Stromal cell of bone marrow (primary cell): ENCODE measurements around the gene RPL7A.
"Not testable (repeated sequence)": the region's sequence is repeated elsewhere in the genome, so short reads cannot be mapped to it uniquely, and the experiment has no call there.

ENCODE experiments used
- DNase-seq: peaks from one replicate; pipeline ENCODE4 v3.0.0-alpha.2; 2012; ENCODE audit warnings: low read depth

RPL7A gene

DNA sequence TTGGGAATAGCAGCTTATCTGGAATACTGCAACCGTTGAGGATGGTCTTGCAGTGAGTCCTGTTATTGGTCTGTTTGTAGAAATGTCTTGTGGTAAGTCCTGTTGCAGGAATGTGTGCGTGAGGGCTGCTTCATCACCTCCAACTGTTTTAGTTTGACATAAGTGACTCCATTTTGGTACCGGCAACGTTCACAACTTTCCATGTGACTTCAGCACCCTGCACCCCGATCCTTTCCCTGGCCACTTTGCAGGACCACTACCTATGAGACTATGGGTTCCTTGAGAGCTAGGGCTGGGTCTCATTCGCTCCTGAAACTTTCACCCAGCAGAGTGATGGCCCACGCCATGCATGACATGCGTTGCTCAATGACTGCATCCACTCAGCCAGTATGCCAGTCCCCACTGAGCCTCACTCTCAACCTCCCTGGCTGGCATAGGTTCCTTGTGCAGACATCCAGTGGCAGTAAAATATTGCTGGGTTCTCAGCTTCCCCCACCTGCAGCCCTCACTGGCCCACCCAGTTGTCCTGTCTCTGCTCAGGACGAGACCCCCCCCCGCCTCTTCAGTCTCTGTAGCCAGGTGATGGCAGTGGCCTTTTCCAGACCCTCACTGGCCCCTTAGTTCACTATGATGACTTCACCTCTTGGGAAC, 20.1 kb upstream of the RPL7A start:
- DNase-seq = no peak

DNA sequence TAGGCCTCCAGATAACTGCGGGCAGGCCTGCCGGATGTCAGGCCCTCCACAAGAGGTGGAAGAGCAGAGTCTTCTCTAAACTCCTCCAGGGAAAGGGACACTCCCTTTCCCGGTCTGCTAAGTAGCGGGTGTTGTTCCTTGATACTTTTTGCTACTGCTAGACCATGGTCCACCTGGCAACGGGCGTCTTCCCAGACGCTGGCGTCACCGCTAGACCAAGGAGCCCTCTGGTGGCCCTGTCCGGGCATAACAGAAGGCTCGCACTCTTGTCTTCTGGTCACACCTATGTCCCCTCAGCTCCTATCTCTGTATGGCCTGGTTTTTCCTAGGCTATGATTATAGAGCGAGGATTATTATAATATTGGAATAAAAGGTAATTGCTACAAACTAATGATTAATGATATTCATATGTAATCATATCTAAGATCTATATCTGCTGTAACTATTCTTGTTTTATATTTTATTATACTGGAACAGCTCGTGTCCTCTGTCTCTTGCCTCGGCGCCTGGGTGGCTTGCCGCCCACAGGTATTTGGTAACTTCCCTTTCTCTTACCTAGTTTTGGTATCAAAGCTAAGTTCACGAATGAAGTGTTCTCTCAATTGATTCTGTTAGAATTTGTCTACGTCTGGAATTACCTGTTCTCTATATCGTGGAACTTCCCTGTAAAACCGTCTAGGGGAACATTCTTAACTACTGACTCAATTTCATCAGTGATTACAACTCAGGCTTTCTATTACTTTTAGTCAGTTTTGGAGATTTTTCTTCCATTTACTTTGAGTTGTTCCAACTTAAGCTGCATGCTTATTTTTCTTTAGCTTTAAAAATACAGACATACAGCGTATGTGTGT, 18.5 kb upstream of the RPL7A start:
- not testable (repeated sequence) for DNase-seq

DNA sequence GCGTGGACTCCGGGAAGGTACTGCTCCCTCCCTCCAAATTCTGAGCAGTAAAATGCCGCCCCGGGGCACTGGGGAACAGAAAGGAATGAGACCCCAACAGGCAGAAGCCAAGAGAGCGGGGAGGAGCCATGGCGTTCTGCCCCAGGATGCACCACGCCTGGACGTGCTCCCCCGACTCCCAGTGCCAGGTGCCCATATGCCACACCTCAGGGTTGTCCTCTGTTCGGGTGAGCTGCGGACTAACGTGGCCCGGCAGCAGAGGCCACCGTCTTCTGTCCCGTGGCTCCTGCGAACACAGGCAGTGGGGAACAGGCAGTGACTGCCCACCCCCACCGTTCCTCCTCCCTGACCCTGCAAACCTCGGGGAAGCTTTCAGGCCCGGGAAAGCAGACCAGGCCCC, 16.8 kb upstream of the RPL7A start:
- DNase-seq = no peak

DNA sequence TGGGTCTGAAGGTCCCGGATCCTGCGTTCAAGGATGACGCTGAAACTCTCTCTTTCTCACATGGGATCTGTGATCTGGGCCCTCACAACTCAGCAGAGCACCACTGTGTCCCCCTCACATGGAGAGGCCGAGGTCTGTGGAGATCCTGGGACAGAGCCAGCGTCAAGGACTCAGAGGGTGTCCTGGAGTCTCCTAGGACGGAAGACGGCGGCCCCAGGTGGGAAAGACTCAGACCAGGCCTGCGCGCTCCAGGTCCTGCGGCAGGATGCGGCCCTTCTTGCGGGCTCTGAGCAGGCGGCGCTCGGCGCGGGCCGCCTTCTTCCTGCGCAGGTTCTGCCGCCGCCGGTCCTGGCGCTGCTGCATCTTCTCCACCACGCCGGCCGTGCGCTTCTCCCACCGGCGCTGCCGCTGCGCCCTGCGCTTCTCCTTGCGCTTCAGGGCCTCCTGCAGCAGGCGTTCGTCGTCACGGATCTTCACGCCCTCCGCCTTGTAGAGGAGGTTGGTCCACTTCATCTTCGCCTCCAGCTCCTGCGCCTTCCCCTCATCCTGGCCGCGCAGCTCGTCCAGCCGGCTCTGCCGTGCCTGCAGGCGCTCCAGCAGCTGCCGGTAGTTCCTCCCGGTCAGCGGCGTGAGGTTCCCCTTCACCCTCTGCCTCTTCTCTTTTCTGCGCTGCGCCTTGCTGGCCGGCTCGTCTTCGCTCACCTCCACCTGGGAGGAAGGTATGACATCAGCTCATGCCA, 16.2 kb upstream of the RPL7A start:
- no peak for DNase-seq

DNA sequence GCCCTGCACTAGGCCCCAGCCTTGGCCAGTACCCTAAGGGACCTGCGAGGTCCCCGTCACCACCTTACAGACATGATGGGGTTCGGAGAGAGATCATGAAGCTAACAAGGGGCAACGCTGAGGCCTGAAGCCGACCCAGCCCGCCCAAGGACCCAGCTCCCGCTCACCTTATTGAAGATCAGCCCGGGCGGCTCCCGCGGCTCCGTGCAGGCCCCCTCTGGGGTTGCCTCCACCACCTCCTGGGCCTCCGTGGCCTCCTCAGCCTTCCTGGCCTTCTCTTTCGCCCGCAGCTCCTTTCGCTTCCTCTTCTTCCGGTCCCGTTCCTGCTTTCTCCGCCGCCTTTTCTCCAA, 15.7 kb upstream of the RPL7A start:
- DNase-seq = no peak

- DNase-seq = no peak
Observed at GRCh38 chr9:133333011-133333410, 15.0 kb upstream of the RPL7A start.

- DNase-seq = no peak
Observed at GRCh38 chr9:133333566-133333965, 14.5 kb upstream of the RPL7A start.

- DNase-seq = no peak
Observed at GRCh38 chr9:133334161-133334560, 13.9 kb upstream of the RPL7A start.

GRCh38 chr9:133334888-133335287, 13.1 kb upstream of the RPL7A start:
- not testable (repeated sequence) for DNase-seq

- DNase-seq = peak; percentile 75
Observed at GRCh38 chr9:133335924-133336811, 11.8 kb upstream of the RPL7A start, which contains the start of gene SURF6. SURF6 (minus strand) TSS chr9:133336188; CDS start chr9:133336132, 56 bp downstream.

DNA sequence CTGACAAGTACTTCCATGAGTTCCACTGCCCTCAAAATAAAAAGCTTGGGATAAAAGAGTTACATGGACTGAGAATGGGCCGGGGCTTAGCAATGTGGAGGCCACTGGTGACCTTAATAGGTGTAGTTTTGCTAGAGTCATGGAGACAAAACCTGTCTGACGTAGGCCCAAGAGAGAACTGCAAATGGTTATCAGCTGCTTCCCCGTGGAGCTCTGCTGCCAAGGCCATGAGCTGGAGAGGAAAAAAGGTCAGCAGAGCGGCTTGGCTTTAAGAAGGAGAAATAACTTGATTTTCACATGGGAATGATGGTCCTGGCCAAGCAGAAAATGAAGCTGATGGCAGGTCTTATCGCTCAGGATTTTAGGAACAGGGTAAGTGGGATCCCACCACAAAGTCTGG, 8.4 kb upstream of the RPL7A start:
- DNase-seq = no peak

GRCh38 chr9:133340256-133340655, 7.8 kb upstream of the RPL7A start:
- no peak for DNase-seq

DNA sequence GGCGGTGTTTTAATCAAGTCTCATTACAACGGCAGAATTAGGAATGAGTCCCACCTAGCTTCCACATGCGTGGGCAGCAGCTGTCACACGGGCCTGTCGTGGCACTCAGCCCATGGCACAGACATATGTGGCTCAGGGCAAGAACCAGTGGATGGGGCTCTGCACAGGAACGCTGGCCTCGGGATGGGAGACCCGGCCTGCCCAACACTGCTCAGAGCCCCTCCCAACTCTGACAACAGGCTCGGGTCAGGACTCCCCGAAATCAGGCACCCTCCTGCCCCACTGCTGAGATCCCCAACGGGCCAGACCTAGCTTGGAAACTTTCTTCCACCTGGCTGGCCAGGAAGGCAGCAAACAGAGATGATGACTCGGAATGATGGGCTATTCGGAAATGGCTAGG, 7.1 kb upstream of the RPL7A start:
- DNase-seq = no peak

GRCh38 chr9:133341369-133342068, 6.5 kb upstream of the RPL7A start:
- DNase-seq = no peak

- no peak for DNase-seq
Observed at GRCh38 chr9:133342069-133342406, 6.0 kb upstream of the RPL7A start.

GRCh38 chr9:133342570-133342969, 5.4 kb upstream of the RPL7A start:
- no peak for DNase-seq

DNA sequence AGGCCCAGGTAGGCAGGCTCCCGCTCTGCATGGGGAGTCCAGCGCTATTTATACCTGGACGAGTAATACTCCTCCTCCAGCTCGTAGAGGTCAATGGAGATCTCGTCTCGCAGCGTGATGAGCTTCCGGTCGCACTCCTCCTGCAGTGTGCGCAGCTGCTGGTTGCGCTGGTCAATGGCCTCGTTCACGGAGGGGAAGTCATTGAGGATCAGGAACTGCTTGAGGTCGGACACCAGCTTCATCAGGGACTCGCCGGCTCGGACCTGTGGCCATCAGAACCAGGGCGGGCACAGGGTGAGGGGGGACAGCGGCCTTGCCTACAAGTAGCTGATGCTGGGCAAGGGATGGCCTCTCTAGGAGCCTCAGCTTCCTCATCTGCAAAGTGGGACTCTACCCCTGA, 3.9 kb upstream of the RPL7A start:
- no peak for DNase-seq

- DNase-seq = no peak
Observed at GRCh38 chr9:133344979-133345378, 3.0 kb upstream of the RPL7A start.

- no peak for DNase-seq
Observed at GRCh38 chr9:133345596-133345995, 2.4 kb upstream of the RPL7A start.

GRCh38 chr9:133346021-133346785, 1.8 kb upstream of the RPL7A start:
- no peak for DNase-seq
